HG03354 (cell line): ENCODE data around the gene UNC13D.
"Not testable (repeated sequence)": the region's sequence is repeated elsewhere in the genome, so short reads cannot be mapped to it uniquely, and the experiment has no call there.

Experiments used
- ATAC-seq: cut with Tn5 transposase; IDR thresholded peaks from one replicate; pipeline ENCODE4 v1.9.1; 2021; ENCODE audit warnings: mild to moderate bottlenecking; ENCODE audit not compliant: unreplicated experiment, poor library complexity, severe bottlenecking

Gene UNC13D

GRCh38 chr17:75824050-75824552 is 20.1 kb downstream of the UNC13D start:
- ATAC-seq = no peak

GRCh38 chr17:75823257-75824041 is 20.8 kb downstream of the UNC13D start:
- ATAC-seq = no peak

GRCh38 chr17:75822800-75823166 is 21.4 kb downstream of the UNC13D start:
- ATAC-seq = no peak

GRCh38 chr17:75822119-75822799 is 21.9 kb downstream of the UNC13D start:
- no peak for ATAC-seq

GRCh38 chr17:75821552-75821951 is 22.7 kb downstream of the UNC13D start:
- ATAC-seq = no peak

- no peak for ATAC-seq
These were observed 23.8 kb downstream of the UNC13D start for GRCh38 chr17:75820094-75821080.

- ATAC-seq = no peak
These were observed 24.5 kb downstream of the UNC13D start for GRCh38 chr17:75819678-75820077.

- no peak for ATAC-seq
These were observed 25.1 kb downstream of the UNC13D start for GRCh38 chr17:75819116-75819515.

- ATAC-seq = no peak
These were observed 25.8 kb downstream of the UNC13D start for GRCh38 chr17:75818326-75818885.

GRCh38 chr17:75817571-75817970 is 26.6 kb downstream of the UNC13D start:
- no peak for ATAC-seq

- ATAC-seq = no peak
These were observed 27.5 kb downstream of the UNC13D start for GRCh38 chr17:75816693-75817092.

GRCh38 chr17:75815399-75815798 is 28.8 kb downstream of the UNC13D start:
- no peak for ATAC-seq

GRCh38 chr17:75814900-75815373 is 29.3 kb downstream of the UNC13D start:
- no peak for ATAC-seq

GRCh38 chr17:75814021-75814395 is 30.2 kb downstream of the UNC13D start:
- no peak for ATAC-seq

GRCh38 chr17:75813081-75814020 is 30.9 kb downstream of the UNC13D start:
- ATAC-seq = no peak

GRCh38 chr17:75812096-75813013 is 31.8 kb downstream of the UNC13D start:
- ATAC-seq = no peak

- no peak for ATAC-seq
These were observed 33.0 kb downstream of the UNC13D start for GRCh38 chr17:75811174-75811573.

- ATAC-seq = not testable (repeated sequence)
These were observed 33.4 kb downstream of the UNC13D start for GRCh38 chr17:75810756-75811155.
